ENCODE results near the gene TEX53. TPM values are rescaled to one million over a fixed set of nuclear protein-coding genes. Genes with fewer than 3 reads are reported as not detected.

Gene TEX53
- total RNA-seq, 2 experiments from 2014 or later, result not detected

DNA sequence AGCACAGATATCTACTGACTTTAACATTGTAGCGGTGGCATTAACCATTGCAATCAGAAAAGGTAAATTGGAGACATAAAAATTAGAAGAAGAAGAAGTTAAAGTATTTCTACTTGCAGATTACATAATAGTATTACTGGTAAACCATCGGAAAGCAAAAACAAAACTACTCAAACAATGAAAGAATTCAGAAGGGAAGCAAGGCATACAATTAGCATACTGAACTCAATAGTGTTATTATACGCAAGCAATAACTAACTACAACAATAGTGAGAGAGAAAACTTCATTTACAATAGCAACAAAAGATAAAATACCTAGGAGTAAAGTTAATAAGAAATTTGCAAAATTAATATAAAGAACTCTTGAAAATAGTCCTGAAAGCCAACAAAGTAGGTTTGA lies 6.6 kb upstream of the TEX53 start:
- Histone ChIP-seq H3K4me3 (ENCODE audit: low read depth, low read length, poor library complexity, severe bottlenecking) (no peak overlapping the region), H3K27ac (ENCODE audit: low read depth, low read length, poor library complexity, severe bottlenecking) (no peak overlapping the region), H3K9me2 (ENCODE audit: insufficient read depth, low read length) (no peaks in the 10 kb centered on the region), H3K79me2 (ENCODE audit: insufficient read depth, low read depth, low read length) (no peaks in the 10 kb centered on the region), H3K4me1 (ENCODE audit: insufficient read depth, low read length, poor library complexity, severe bottlenecking) (no peaks in the 10 kb centered on the region), H3K4me2 (ENCODE audit: low read length) (no peak overlapping the region), H4K20me1 (ENCODE audit: insufficient read depth, low read length) (no peaks in the 10 kb centered on the region), H3K36me3 (ENCODE audit: insufficient read depth, low read length) (no peaks in the 10 kb centered on the region), H3K9me3 (ENCODE audit: low read length) (no peaks in the 10 kb centered on the region), H2AFZ (ENCODE audit: low read length) (no peak overlapping the region)
- TF ChIP-seq, protein P1, sequence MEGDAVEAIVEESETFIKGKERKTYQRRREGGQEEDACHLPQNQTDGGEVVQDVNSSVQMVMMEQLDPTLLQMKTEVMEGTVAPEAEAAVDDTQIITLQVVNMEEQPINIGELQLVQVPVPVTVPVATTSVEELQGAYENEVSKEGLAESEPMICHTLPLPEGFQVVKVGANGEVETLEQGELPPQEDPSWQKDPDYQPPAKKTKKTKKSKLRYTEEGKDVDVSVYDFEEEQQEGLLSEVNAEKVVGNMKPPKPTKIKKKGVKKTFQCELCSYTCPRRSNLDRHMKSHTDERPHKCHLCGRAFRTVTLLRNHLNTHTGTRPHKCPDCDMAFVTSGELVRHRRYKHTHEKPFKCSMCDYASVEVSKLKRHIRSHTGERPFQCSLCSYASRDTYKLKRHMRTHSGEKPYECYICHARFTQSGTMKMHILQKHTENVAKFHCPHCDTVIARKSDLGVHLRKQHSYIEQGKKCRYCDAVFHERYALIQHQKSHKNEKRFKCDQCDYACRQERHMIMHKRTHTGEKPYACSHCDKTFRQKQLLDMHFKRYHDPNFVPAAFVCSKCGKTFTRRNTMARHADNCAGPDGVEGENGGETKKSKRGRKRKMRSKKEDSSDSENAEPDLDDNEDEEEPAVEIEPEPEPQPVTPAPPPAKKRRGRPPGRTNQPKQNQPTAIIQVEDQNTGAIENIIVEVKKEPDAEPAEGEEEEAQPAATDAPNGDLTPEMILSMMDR (conservative IDR thresholded peaks at IDR 0.05; ENCODE audit: low read length), result no peak
- no peak for TF ChIP-seq EZH2phosphoT487 (IDR thresholded peaks at IDR 0.05; ENCODE audit: borderline replicate concordance, low read depth, low read length)
- CTCF ChIA-PET (ENCODE audit: unreplicated experiment), result no interaction called here
- DNase-seq (ENCODE audit: low spot score), result no peak
- POLR2A ChIA-PET, result no interaction called here
- no TSS peak for BruUV-seq (replicated peaks)
- intact Hi-C loops (cut with micrococcal nuclease; ENCODE audit: unreplicated experiment), result no loop called here

GRCh38 chr9:114662081-114662989 lies 4.7 kb upstream of the TEX53 start:
- no peak overlapping the region for H3K4me2 ChIP-seq (ENCODE audit: low read length)
- ChIA-PET CTCF (ENCODE audit: unreplicated experiment) (no interaction called here), POLR2A (interaction anchor here (0.7 kb wide), 1 partner anchor 54 kb away, joined by 3 read pairs; no protein-coding TSS in a partner anchor)
- H3K36me3 ChIP-seq (ENCODE audit: insufficient read depth, low read length), result no peaks in the 10 kb centered on the region
- H4K20me1 ChIP-seq (ENCODE audit: insufficient read depth, low read length), result no peaks in the 10 kb centered on the region
- no peak overlapping the region for H3K27ac ChIP-seq (ENCODE audit: low read depth, low read length, poor library complexity, severe bottlenecking)
- H3K9me3 ChIP-seq (ENCODE audit: low read length), result no peaks in the 10 kb centered on the region
- no TSS peak for BruUV-seq (replicated peaks)
- intact Hi-C loops (cut with micrococcal nuclease; ENCODE audit: unreplicated experiment), result no loop called here
- no peaks in the 10 kb centered on the region for H3K4me1 ChIP-seq (ENCODE audit: insufficient read depth, low read length, poor library complexity, severe bottlenecking)
- TF ChIP-seq EZH2phosphoT487 (IDR thresholded peaks at IDR 0.05; ENCODE audit: borderline replicate concordance, low read depth, low read length), result no peak
- TF ChIP-seq, protein P1 (conservative IDR thresholded peaks at IDR 0.05; ENCODE audit: low read length), result peak; percentile 87
- H3K4me3 ChIP-seq (ENCODE audit: low read depth, low read length, poor library complexity, severe bottlenecking), result no peak overlapping the region
- no peaks in the 10 kb centered on the region for H3K9me2 ChIP-seq (ENCODE audit: insufficient read depth, low read length)
- peak; percentile 62 for DNase-seq (ENCODE audit: low spot score)
- no peak overlapping the region for H2AFZ ChIP-seq (ENCODE audit: low read length)
- H3K79me2 ChIP-seq (ENCODE audit: insufficient read depth, low read depth, low read length), result no peaks in the 10 kb centered on the region

DNA sequence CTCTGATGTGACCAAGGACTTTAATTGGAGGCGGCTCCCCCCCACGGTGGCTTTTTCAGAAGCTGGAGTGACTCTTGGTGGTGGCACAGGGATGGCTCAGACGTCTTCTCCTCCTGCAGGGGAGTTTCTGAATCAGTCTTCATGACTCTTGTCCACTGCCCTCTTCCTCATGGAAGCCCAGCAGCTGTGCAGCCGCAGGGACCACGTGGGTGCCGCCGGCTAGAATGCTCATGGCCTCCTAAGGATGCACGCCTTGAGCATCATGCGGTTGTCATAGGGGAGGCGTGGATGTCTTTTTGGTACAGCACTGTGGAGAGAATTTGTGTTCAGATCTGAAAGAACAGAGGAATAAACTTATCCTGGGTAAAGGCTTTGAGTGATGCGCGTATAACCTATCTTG lies 1.3 kb downstream of the TEX53 start:
- no peak overlapping the region for H3K27ac ChIP-seq (ENCODE audit: low read depth, low read length, poor library complexity, severe bottlenecking)
- H4K20me1 ChIP-seq (ENCODE audit: insufficient read depth, low read length), result no peaks in the 10 kb centered on the region
- BruUV-seq (replicated peaks), result no TSS peak
- H3K4me2 ChIP-seq (ENCODE audit: low read length), result no peak overlapping the region
- CTCF ChIA-PET (ENCODE audit: unreplicated experiment), result no interaction called here
- H3K79me2 ChIP-seq (ENCODE audit: insufficient read depth, low read depth, low read length), result no peaks in the 10 kb centered on the region
- intact Hi-C loops (cut with micrococcal nuclease; ENCODE audit: unreplicated experiment), result no loop called here
- H3K4me1 ChIP-seq (ENCODE audit: insufficient read depth, low read length, poor library complexity, severe bottlenecking), result peaks cover 24% of the 10 kb centered on the region
- POLR2A ChIA-PET, result interaction anchor here (1.2 kb wide), 1 partner anchor 51 kb away, joined by 3 read pairs; no protein-coding TSS in a partner anchor
- peaks cover 1% of the 10 kb centered on the region; the same call in 1 of the 2 replicates for H3K36me3 ChIP-seq (ENCODE audit: insufficient read depth, low read length)
- no peak for DNase-seq (ENCODE audit: low spot score)
- H3K9me3 ChIP-seq (ENCODE audit: low read length), result no peaks in the 10 kb centered on the region
- H3K4me3 ChIP-seq (ENCODE audit: low read depth, low read length, poor library complexity, severe bottlenecking), result no peak overlapping the region
- no peak for TF ChIP-seq EZH2phosphoT487 (IDR thresholded peaks at IDR 0.05; ENCODE audit: borderline replicate concordance, low read depth, low read length)
- TF ChIP-seq, protein P1 (conservative IDR thresholded peaks at IDR 0.05; ENCODE audit: low read length), result no peak
- no peaks in the 10 kb centered on the region for H3K9me2 ChIP-seq (ENCODE audit: insufficient read depth, low read length)
- H2AFZ ChIP-seq (ENCODE audit: low read length), result no peak overlapping the region

Data from OCI-LY7 (cell line).